ENCODE results near the gene AMPH.

AMPH gene

GRCh38 chr7:38630720-38631673, at the start of gene AMPH:
Gene AMPH (minus strand): TSS chr7:38631373. CDS start chr7:38631351, 22 bp downstream.
- no peak for DNase-seq (ENCODE audit: low read depth)

DNA sequence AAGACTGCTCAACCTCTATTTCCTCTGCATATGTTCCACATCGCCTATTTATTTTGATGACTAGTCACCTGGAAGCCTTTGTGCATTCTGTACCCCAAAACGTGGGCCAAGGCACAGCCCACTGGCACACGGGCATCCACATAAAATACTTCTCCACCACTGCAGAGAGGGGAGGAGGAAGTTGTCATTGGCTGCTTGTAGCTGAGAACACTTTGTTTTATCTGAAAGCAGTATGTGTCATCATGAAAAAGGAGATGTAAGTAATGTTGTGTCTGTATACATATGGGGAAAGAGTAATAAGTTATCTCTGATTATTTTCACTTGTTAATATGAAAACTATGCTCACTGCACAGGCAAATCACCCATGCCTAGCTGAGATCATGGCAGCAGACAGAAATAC, 48.2 kb upstream of the AMPH start:
- DNase-seq (ENCODE audit: low read depth): no peak

DNA sequence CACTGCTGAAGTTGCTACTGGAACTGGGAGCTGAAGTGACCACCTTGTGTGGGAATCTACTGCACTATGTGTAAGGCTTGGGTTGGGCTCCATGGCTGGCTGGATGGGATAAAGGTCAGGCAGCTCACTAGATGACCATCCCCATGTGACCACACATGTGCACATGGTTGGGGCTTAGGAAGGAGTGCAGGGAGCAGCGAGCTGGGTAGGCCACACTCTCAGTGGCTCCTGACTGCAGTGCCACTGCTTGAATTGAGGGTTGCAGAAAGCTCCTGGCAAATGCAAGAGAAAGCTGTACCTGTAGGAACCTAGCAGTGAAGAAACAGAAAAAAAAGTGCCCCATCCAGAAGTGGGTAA, 47.5 kb upstream of the AMPH start:
- DNase-seq (ENCODE audit: low read depth): no peak

DNA sequence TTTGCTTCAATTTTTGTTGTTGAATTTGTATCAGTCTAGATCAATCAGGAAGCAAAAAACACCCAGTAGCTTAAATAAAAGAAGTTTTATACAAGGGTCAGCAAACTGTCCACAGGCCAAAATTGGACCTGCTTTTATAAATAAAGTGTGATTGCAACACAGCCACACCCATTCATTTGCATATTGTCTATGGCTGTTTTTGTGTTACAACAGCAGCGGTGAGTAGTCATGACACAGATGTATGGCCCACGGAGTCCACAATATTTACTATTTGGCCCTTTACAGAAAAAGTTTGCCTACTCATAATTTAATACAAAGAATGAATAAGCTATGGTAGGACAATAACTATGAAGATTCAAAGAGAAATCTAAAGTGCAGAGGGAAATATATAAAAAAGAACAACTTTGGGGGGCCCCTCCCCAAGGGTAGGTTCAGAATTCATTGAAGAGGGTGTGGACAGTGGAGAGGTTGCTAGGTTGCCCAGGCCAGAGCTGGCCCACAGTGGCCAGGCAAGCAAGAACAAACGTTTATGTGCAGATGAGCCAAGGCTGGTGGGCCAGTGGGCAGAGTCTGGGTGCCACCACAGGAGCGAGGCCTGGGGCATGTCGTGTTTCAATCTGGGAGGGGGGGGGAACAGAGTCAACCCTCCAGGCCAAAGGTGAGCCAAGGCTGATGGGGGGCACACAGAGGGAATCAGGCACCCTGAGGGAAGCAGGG, 47.0 kb upstream of the AMPH start:
- DNase-seq (ENCODE audit: low read depth): no peak

DNA sequence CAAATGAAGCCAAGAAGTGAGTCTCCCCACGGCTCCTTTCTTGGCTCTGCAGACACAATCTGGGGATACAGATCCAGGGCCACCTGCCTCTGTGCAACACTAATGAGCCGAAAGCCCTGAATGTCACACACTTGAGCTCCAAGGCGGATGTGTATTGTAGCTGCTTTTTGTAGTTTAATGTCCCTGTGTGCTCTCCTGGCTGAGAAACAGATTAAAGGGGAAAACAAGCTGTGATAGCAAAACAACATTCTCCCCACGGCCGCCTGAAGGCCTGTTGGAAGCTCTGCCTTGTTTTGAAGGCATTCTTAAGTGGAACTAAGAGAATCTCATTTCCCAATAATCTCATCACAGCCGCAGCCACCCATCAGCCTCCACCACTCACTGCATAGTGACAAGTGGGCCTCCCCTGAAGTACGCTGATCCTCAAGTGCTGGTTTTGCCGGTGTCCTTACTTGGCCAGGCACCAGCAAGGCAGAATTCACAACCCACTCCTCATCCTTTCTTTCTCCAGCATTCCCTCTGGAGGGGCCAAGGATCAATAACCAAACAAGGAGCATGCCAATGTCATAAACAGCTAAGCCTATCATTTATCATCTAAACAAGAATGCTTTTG, 44.4 kb upstream of the AMPH start:
- no peak for DNase-seq (ENCODE audit: low read depth)

GRCh38 chr7:38674513-38674912, 43.3 kb upstream of the AMPH start:
- no peak for DNase-seq (ENCODE audit: low read depth)

- no peak for DNase-seq (ENCODE audit: low read depth)
Observed at GRCh38 chr7:38673795-38674194, 42.6 kb upstream of the AMPH start.

GRCh38 chr7:38671911-38672905, 41.0 kb upstream of the AMPH start:
- DNase-seq (ENCODE audit: low read depth): no peak

GRCh38 chr7:38669965-38670520, 38.9 kb upstream of the AMPH start:
- no peak for DNase-seq (ENCODE audit: low read depth)

GRCh38 chr7:38664972-38665371, 33.8 kb upstream of the AMPH start:
- no peak for DNase-seq (ENCODE audit: low read depth)

- peak; percentile 8 for DNase-seq (ENCODE audit: low read depth)
Observed at GRCh38 chr7:38660427-38661099, 29.4 kb upstream of the AMPH start.

DNA sequence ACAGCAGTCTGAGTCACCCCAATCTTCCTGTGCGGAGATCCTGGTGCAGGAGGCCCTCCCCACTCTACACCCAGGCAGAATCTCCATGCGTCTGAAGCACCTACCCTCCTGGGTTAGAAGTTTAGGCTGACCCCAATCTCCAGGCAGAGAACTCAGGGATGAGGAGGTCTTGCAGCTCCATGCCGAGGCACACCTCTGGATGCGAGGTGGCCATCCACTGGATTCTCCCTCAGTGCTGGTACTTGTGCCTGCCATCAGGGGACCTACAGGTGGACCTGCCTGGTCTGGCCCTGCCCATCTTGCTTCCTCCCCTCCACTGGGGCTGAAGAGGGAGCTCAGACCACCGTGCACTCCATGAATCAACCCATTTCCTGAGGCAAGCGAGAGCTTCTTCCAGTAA, 28.8 kb upstream of the AMPH start:
- DNase-seq (ENCODE audit: low read depth): no peak

GRCh38 chr7:38658921-38659320, 27.7 kb upstream of the AMPH start:
- no peak for DNase-seq (ENCODE audit: low read depth)

- DNase-seq (ENCODE audit: low read depth): no peak
Observed at GRCh38 chr7:38656968-38657367, 25.8 kb upstream of the AMPH start.

- no peak for DNase-seq (ENCODE audit: low read depth)
Observed at GRCh38 chr7:38655833-38656774, 24.9 kb upstream of the AMPH start.

DNA sequence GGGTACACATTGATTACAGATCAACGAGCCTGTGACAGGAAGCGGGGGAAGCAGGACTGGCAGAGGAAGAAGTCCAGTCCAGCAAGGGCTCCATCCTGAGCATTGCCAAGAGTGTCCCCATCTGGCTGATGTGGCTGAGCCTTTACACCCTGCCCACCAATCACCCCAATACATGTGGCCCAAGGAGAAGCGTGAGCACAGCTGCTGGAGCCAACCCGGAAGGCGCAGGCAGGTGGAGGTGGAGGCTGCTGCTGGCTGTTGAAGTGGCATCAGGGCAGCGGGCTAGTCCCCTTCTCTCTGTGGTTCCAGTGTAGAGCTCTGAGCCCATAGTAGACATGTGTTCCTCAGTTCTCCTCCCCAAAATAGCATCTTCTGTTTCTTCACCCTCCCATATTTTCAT, 6.8 kb upstream of the AMPH start:
- no peak for DNase-seq (ENCODE audit: low read depth)

DNA sequence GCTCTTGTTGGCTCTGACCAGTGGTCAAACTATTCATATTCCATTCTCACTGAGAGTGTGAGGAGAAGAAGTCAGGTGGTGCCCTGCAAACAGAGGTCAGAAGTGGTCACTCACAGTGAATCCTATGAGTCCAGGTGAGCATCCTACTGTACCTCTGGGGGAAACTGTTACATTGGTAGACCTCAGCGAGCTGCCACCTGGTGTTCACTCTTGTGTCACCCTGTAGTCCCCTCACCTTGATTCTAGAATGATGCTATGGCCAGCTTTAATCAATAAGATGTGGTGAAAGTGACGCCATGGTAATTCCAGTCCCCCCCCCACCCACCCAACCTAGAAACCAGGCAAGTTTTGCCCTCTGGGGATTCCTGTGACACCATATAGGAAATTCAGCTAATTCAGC, 1.2 kb upstream of the AMPH start:
- DNase-seq (ENCODE audit: low read depth): no peak

DNA sequence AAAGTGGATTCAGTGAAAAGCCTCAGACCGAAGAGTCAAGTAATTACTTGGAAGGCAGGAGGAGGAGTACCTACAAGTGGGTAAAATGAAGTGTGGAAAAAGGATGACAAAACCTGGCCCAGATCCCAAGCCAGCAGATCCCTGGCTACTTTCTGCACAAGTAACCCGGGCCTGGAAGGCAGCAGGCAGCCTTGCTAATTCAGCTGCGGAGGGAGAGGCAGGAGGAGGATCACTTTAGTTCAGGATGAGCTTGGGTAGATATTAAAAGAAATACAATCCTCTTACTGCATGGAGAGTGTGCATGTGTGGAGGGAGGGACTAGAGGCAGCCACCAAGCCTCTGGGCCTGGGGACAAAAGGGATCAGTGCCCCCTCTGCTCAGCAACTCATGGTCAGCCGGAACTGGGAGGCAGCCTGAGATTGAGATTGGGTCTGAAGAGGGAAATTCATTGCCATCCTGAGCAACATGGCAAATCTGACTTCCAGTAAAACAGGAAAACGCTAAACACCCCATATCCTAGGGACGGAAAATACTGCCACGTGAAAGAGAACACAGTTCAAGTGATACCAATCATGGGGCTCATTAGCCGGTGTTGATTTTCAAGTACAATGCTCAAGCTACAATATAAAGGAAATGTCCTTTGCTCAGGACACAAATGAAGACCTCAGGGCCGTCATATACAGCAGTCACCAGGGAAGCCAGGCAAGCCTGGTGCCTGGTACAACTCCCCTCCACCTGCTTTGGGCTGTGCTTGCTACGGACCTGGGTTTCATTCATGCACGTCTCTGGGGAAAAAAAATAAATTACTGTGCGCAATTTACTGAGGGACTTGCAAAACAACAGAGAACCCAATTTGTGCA, 1.3 kb downstream of the AMPH start:
- no peak for DNase-seq (ENCODE audit: low read depth)
